NK-92 treated with Interleukin-12 subunit alpha and Interleukin-12 subunit beta, amount 100 ng/mL, for 24 hours (cell line): ENCODE measurements around the gene CPD.

ENCODE experiments used
- DNase-seq: peaks from one replicate; lab custom pipeline; 2025; lab: John Stamatoyannopoulos, UW

Gene CPD

DNA sequence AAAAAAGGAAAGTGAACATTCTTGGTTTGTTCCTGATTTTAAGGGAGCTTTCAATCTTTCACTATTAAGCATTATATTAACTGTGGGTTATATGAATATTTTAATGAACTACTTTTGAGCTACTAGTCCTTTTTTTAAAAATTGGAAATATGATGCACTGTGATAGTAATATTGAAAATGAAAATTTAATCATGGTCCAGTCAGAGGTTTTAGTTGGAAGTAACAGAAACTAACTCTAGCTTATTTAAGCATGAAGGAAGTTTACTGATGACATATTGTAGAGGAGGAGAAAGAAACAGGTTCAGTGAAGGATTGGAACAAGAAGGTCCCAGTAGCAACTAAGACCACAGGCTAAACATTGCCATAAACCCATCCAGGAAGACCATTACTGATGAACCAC is 24.0 kb upstream of the CPD start:
- DNase-seq = no peak

DNA sequence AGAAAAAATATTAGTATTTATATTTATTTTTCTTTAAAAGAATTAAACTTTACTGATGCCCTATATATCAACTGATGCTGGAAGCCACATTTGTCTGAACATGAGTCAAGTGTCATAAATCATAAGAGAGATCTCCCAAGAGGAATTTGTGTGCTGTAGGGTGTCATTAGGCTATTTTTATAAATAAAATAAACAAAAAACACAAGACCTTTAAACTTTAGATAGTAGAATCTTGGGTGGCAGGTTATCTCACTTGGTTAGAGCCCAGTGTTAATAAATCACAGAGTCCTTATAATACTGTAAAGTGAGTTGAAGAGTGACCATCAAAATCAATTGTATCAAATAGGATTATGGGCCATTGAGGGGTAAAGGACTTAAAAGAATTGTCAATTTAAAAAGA is 21.3 kb upstream of the CPD start:
- DNase-seq = no peak

DNA sequence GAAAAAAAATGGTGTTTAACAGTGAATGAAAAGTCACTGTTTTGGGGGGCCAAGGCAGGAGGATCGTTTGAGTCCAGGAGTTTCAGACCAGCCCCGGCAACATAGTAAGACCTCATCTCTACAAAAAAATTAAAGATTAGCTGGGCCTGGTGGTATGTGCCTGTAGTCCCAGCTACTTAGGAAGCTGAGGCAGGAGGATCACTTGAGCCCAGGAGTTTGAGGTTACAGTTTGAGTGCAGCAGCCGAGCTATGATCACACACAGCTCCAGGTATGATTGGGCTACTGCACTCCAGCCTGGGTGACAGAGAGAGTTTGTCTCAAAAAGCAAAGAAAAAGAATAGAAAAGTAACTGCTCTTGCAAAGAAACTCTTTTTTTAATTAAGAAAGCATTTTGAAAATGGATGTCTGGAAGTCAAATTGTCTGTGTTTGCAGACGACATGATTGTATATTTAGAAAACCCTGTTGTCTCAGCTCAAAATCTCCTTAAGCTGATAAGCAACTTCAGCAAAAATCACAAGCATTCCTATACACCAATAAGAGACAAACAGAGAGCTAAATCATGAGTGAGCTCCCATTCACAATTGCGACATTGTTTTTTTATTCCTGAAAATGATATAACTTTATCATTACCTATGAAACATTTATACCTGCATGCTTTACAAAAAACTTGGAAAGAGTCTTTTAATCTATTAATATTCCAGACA is 20.5 kb upstream of the CPD start:
- no peak for DNase-seq

DNA sequence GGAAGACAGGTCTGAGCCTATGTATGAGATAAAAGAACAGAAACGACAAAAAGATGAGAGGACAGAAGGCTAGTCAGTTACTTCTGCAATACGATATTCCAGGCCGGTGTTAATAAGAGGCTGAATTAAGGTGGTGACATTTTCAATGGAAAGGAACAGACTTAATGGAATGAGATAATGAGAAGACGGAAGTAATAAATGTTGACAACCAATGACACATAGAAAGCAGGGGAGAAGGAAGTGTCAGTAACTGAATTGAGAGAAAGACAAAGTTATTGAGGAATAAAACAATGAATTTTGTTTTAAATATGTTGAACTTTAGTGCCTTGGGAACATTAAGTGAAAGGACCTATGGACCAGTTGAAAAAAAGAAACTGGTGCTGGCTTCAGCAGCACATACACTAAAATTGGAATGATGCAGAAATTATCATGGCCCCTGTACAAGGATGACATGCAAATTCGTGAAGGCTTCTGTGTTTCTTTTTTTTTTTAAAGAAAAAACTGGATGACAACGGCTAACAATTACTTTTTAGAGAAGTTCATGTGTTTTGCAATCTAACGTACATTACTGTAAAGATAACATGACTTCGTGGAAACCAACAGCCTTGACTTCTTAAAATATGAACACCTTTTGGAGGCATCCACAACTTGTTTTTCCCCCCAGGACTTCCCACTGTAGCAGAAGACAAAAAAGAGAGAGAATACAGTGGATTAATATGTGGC is 18.5 kb upstream of the CPD start:
- no peak for DNase-seq

DNA sequence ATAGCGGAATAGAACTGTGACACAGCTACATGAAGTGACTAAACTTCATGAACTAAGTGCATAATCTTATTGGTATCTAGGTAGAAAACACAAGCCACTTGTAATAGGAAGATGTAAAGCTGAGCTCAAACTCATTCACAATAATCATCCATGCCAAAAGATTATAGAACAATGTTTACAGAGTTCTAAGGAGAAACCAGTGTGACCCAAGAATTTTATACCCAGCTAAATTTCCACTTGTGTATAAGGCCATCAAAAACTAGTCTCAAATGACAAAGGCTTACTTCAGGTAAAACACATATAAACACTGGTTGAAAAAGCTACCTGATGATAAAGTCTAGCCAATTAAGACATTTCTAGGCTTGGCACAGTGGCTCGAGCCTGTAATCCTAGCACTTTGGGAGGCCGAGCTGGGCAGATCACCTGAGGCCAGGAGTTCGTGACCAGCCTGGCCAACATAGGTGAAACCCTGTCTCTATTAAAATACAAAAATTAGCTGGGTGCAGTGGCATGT is 16.9 kb upstream of the CPD start:
- DNase-seq = no peak

DNA sequence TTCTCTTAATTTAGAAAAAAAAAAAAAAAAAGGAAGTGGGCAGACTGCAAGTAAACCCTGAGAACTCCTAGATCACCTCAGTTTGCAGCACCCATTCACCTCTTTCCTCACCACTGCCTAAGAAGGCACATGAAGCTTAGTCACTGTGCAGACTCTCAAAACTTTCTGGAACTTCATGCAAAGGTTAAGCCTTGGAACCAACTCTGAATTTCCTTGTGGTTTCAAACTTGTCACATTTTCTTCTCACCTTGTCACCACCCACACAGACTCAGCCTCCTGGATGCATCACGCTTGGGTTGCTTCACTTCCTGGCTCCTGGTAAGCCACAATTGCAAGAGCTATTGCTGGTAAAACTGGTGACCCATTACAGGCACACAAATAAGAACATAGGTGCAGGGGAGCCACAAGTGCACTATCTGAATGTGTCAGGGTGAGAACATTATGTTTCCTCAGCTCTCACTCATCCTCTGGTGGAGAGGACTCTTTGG is 15.0 kb upstream of the CPD start:
- DNase-seq = peak; percentile 89

DNA sequence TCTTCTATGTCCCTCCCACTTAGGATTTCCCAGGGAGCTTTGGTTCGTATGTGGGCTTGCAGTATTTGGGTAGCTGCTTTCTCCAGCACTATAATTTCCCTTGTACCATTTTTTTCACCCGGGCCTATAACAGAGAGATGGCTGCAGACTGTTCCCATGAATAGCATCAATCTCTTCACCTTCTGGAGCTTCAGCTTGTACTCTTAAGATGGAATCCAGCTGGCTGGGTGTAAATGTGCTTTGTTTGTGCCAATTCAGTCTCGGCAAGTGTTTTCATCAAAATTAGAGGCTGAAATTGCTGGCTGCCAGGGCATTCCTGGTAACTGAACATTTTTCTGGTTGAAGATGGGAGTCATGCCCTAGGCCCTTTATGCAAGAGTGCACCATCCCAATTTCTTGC is 12.2 kb upstream of the CPD start:
- no peak for DNase-seq

DNA sequence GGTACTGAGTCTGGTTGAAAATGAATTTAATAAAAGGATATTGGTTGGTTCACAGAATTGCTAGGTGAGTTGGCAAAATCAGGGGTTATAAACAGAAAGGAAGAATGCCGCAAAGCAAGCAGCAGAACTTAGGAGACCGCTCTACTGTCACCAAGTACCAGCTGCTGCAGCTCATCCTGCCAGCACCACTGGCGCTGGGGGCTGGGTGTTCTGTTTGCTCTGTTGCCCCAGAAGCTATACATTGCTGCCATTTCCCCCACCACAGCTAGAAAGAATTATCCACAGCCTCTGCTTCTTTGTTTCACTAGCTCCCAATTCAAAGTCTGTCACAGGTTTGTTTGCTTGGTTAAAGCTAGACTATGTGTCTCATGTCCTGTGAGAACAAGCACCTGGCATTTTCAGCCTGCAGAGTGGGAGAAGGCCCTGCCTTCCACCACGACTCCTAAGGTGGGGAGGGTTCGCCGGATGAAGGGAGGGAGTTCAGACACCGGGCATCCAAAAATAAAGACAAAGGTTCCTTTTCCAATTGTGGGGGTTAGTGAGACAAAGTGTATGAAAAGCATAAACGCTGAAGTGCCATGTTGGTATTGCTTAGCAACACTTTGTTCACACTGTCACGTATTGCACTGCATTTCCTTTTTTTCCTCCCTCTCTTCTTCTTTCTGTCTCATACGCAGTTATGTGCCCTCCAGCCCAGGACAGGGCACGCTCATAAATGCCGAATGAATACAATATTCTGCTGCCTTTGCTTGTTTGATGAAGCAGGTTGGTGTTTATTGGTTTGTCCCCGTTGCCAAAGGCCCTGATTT is 9.6 kb upstream of the CPD start:
- no peak for DNase-seq

DNA sequence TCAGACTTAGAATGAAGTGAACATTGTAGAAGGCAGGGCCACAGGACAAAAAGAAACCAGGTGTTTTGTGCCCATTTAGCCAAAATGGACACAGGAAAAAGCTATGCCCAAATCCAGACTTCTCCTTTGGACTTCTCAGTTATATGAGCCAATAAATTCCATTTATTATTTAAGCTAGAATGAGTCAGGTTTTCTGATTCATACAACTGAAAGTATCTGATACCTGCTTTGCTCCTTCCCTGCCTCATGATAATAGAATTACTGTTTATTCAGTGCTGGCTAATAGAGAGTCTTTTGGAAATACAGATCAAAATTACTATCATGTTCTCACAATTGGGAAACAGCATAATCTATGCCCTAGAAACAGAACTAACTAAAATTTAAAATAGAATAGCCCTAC is 8.7 kb upstream of the CPD start:
- no peak for DNase-seq

DNA sequence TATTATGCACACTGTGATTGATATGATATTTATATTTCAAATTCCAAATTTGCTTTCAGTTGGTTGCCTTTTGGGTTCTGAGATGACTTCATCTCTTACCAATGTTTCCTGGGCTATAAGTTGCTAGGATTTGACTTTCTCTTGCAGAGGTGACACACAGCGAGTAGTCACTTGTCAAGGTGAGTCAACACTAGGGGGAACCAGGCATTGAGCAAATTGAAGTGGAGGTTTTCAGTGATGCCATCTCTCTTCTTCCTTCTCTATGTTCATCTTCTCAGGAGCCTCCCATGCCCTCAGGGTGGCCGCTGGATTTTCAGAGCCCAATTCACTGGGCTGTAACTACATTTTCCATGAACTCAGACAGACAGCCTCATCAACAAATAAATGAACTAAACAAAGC is 6.0 kb upstream of the CPD start:
- peak; percentile 60 for DNase-seq

DNA sequence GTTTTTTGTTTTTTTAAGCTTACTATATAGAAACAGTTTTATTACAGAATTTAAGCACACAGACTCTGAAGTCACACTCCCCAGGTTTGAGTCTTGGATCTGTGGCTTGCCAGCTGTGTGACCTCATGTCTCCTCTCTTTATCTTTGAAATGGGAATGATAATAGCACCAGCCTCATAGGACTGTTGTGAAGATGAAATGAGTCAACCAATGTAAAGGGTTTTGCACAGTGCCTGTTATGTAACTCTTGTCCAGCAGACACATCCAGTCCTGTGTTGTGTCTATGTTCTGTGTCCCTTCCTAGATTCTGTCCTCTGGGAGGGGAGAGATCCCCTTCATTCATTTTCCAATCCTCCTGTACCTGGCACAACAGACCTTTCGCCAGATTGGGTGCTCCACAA is 3.1 kb upstream of the CPD start:
- DNase-seq = no peak

DNA sequence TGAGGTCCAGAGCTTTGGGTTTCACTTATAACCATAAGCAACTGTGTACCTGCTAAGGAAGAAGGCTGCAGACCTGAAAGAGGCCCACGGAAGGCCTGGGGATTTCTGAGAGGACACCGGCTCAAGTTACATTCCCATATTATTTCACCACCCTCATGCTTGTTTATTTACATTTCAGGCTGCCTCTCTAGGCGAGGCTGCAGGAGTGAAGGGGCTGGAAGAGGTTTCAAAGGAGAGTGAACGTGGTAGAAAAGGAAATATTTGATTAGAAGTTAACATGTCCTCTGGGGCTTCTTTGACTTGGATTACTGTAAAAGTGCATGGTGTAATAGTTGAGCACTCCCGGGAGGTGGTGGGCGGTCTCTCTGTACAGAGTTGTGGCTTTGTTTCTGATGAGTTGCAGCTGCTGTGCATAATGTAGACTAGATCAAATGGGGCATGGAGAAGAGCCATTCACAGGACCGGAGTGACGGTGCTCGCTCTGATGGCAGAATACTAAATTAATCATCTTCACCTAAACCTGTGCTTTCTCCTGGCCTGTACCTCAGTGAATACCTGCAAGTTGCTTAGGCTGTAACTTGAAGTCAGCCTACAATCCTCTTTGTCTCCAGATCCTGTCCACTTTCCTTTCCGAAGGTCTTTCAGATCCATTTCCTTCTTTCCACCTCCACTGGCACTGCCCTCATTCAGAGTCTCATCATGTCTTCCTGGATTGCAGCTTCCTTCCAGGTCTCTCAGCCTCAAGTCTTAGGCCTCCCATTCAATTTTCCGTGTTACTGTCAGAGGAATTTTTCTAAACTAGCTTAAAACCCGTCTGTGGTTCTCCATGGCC is 1.9 kb upstream of the CPD start:
- DNase-seq = no peak

DNA sequence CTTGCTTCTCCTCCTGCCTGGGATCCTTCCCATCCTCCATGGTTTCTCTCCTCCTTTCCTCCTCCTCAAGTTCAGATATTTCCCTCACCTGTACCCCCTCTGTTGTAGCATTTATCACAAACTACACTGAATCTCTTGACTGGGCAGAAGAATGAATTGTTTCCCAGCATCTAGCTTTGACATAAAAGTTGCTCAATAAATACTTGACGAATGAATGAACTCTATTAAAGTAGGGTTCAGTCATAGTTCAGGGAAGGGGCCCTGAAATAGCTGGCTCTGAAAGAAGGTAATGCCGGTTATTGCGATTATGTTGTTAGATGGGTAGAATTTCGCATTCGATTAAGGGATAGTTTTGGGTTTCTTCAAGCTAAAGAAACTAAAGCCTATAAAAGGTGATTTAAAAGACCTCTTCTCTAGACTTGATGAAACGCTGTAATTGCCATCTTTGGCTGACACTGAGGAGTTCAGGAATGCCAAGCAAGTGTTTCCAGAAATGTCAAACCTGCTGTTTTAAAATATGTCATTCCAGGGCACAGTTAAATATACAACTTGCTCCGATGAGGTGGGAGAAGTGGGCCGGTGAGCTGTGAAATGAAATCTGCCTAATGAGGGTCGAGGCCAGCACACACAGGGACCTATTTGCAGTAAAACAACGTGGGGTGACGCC is 1.0 kb upstream of the CPD start:
- no peak for DNase-seq

DNA sequence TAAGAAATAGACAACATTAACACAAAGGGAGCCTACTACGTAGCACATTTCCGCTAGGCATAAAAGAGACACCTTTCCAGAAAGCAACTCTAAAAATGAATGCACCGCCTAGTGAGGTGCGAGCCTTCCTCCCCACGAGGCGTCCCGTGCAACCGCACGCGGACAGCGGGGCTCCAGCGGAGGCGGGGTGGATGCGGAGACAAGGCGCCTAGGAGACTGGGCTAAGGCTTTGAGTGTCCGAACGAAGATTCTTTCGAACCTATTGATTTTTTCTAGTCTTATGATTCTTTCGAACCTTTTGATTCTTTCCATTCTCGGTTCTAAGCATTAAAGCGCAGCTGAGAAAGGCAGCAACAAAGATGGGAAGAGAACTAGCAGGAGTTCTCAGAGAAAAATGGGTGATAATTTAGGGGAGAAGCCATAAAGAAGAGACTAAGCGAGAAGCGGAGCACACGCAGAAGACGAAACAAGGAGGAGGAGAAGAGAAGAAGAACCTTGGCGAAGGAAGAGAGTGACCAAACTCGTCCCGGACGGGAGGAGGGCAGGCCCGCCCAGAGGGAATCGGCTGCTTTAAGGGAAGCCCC is 394 bp upstream of the CPD start:
- no peak for DNase-seq

DNA sequence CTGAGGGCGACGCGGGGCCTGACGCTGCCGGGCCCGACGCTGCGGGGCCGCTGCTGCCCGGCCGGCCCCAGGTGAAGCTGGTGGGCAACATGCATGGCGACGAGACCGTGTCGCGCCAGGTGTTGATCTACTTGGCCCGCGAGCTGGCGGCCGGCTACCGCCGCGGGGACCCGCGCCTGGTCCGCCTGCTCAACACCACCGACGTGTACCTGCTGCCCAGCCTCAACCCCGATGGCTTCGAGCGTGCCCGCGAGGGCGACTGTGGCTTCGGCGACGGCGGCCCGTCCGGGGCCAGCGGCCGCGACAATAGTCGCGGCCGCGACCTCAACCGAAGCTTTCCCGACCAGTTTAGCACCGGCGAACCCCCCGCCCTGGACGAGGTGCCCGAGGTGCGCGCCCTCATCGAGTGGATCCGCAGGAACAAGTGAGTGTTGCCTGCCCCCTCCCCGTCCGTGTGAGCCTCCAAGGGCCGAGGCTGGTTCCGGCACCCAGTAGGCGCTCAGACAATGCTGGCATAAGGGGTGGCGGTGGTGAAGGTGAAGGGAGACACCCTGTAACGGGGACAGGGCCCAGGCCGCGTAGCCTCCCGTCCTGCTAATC is 676 bp downstream of the CPD start:
- DNase-seq = peak; percentile 46

DNA sequence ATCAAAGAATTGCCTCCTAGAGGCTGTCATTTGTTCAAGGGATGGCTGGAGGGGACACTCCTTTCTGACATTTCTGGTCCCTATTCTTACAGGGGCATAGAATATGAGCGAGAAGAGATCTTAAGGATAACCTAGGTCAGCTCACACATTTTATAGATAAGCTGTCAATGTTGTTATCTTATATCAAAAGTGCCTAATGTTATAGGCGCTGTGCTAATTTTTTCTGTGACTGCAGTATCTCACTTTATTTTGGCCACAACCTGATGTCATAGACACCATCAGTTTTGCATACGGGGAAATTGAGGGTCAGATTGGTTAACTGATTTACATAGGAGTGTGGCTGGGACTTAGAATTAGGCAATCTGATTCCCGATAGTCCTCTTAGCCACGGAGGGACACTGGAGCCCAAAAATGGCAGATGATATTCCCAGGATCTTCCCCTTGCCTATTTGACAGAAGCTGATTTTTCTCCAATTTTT is 1.2 kb downstream of the CPD start:
- no peak for DNase-seq

DNA sequence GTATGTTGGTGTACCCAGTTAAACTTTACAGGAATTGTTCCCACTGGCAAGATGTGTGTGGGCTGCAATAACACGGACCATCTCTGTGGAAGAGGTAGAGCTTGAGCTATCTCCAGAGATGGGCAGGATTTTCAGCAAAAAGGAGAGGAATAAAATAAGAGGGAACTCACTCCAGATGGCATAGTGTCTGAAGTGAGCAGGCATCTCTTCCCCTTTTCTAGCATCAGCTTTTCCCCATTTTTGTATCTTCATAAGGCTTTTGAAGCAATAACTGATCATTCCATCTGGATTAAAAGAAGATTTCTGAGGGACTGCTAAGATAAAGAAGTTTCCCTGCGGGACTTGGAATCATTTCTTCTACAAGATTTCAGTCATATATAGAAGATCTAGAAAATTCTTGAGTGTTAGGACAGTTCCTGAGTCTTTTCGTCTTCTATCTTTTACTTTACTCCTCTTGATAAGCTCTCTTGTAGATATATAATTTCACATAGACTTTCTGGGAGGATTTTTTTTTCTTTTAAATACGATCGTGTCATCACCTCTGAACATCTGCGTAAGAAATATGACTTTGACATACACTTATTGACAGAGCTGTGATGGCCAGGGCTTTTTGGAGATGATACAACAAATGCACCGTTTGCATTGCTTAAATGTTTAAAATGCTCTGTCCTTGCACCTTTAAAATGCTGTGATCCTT is 2.1 kb downstream of the CPD start:
- DNase-seq = no peak

DNA sequence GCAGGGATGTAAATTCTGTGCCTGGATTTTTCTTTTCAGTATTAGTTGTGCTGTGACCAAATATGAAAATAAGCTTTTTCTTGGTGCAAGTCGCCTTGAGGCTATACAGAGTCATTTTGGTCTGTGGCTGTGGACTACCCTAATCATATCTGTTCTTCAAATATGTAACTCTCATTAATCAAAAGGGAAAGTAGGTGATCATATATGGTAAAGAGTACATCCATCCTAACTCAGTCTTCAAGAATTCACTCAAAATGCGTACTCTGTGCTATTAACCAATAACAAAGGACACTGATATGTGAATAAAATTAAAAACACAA is 2.6 kb downstream of the CPD start:
- DNase-seq = no peak

DNA sequence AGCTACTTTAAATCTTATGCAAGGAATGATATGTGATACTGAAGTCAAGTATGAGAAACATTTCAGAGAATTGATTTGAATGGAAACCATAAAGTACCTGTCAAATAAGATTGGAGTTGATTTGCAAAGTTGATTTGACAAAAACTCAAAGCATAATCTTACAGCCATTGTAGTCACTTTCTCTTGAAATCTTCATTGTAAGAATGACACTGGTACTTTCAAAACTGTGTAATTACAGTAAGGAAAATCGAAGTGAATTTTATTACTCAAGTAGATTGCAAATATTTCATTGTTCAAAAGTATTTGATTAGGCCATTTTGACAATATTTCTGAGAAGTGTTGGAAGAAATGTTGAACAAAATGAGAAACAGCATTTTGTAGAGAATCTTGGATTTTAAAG is 3.6 kb downstream of the CPD start:
- DNase-seq = no peak
